H7 (cell line): Measurements from ENCODE around the gene ST6GALNAC4. TPM values are rescaled to one million over a fixed set of nuclear protein-coding genes. Genes with fewer than 3 reads are reported as not detected.
A peak's percentile ranks its signal among the peaks of the same experiment; 100 is the strongest.

Experiments
- DNase-seq: peaks from one replicate; pipeline ENCODE4 v3.0.0; 2012
- H3K27me3 ChIP-seq: 2 replicates; pipeline ENCODE4 v1.6.0; 2011; ENCODE audit warnings: mild to moderate bottlenecking, low read length; ENCODE audit not compliant: control insufficient read depth, insufficient read depth
- H3K36me3 ChIP-seq: replicated peaks from 2 replicates; pipeline ENCODE4 v1.5.1; 2011; ENCODE audit warnings: low read length; ENCODE audit not compliant: control insufficient read depth, insufficient read depth
- H3K4me3 ChIP-seq: 2 replicates; pipeline ENCODE4 v1.5.1; 2011; ENCODE audit warnings: low read depth, mild to moderate bottlenecking, control low read depth, low read length, moderate library complexity; ENCODE audit not compliant: insufficient read depth
- total RNA-seq: library from RNA; depleted of rRNA; stranded (reverse); fragments of >200 nt; shearing (Covaris generic); gene quantifications from 2 replicates; pipeline ENCODE4 v1.2.3, GENCODE V29; 2014

Gene ST6GALNAC4
- total RNA-seq, 1 experiment from 2014 or later = 24.6 TPM

DNA sequence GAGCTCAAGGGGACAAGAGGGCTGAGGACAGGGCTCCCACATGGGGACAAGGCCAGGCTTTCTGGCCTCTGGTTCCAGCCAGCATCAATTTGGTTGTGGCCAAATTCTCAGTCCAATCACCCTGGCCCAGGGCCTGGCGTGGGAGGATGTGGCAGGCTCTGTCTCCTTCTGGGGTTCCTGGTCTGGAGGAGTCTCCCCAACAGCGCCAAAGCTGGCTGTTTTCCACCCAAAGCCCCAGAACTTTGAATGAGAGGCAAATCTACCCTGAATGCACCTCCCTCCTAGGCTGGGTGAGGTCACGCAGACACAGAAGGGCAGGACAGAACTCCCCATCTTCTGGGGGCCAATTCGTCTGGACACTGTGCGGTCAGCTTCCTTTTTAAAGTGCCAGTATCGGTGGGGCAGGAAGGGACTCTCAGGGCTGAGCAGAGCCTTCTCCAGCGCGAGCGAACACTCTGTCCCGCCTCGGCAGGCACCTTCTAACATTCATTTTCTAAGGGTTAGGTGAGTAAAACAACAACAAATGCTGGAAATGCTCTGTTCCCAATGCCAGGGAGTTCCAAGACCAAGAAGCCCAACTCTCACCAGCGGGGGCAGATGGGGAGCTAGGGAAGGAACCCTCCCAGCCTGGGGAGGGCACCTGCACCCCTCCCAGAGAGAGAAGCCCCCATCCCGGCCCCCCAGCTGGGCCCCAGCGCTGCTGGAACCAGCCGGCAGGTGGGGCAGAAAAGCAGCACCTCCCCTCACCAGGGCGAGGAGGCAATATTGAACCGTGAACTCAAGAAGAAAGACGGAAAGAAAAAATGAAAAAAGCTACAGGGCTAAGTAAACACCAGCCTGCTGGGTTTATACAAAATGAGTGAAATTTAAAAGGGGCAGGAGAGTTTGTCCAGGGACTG lies 24.5 kb upstream of the ST6GALNAC4 start:
- Histone ChIP-seq H3K36me3 (peaks cover 26% of the 10 kb centered on the region), H3K27me3 (no peaks in the 10 kb centered on the region), H3K4me3 (no peak overlapping the region)
- no peak for DNase-seq

DNA sequence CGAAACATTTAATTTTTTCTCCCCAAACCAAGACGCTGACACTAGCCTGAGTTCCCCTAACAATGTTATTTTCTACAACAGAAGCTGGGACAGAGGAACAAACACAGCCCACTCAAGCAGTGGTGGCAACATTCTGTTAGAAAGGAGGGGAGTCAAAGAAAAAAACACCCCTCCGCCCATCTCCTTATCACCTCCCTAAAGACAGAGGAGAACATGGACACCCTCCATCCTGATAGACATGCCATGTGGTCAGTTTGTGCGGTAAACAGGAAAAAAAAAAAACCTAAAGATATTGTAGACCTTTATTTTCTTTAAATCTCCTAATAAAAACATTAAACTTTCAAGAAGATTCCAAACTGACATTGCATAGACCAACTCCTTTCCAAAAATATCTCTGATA lies 23.8 kb upstream of the ST6GALNAC4 start:
- Histone ChIP-seq H3K27me3 (no peaks in the 10 kb centered on the region), H3K4me3 (no peak overlapping the region), H3K36me3 (peaks cover 29% of the 10 kb centered on the region)
- no peak for DNase-seq

- H3K36me3 ChIP-seq = peaks cover 21% of the 10 kb centered on the region
- peak overlapping the region; percentile 92 for H3K4me3 ChIP-seq
- peak; percentile 87 for DNase-seq
- no peaks in the 10 kb centered on the region for H3K27me3 ChIP-seq
Measured at GRCh38 chr9:127938298-127938690, 21.5 kb upstream of the ST6GALNAC4 start.

DNA sequence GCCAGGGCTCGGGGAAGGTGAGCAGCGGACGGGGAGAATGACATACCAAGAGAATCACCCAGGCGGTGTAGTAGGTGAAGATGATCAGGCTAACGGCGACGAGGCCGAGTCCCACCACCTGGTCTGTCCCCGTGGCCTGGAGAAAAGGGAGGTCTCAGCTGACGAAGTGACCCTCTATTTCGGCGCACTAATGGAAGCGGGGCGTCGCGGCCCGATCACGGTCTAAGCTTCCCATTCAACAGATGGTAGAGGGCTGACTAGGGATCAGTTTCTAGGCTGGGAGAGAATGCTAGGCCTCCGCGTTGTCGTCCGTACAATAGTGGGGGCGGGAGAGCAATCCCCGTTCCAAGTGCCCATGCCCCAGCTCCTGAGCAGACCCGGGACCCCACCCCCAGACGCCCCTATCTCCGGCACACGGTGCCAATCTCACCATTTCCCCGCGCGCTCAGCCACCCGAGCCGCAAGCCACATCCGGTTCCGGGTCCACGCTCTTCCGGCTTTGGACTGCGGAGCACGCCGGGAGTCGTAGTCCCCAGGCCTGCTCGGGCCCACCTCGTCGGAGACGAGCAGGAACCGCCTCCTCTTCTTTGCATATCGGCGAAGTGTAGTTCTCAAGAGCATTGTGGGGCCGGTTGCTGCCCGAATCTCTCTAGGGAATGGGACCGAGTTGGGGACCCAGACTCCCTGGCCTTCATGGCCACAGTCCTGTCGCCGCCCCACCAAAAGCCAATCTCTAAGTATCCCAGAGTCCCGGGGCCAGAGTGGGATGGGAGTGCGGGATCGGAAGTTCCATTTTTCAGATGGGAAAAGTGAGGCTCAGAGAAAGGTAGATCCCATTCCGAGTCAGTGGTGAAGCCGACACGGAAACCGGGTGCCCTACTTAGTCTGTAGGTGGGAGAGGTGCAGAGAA lies 20.8 kb upstream of the ST6GALNAC4 start, which contains the start of gene DPM2:
Gene DPM2 (minus strand): TSS at position 467 of the 910 bp plus-strand sequence. CDS start 34 bp downstream, at position 433.
- Histone ChIP-seq H3K36me3 (peaks cover 16% of the 10 kb centered on the region), H3K27me3 (no peaks in the 10 kb centered on the region), H3K4me3 (peak within 1 kb of the TSS; percentile 92)
- peak; percentile 96 for DNase-seq

DNA sequence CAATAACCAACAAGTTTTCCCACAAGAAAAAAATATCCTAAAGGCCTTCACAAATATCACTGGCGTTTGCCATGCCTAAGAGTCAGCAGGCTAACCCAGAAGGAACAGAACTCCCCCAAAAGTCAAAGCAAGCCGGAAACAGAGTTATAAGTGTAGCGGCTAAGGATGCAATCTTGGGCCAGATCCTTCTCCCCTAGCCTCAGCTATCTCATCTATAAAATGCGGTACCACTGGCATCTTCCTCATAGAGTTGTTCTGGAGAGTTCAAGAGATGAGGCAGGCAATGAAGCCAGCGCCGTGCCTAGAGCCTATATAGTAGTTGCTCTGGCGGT lies 20.2 kb upstream of the ST6GALNAC4 start:
- DNase-seq = no peak
- peak overlapping the region; percentile 92 for H3K4me3 ChIP-seq
- H3K27me3 ChIP-seq = no peaks in the 10 kb centered on the region
- H3K36me3 ChIP-seq = peaks cover 10% of the 10 kb centered on the region

DNA sequence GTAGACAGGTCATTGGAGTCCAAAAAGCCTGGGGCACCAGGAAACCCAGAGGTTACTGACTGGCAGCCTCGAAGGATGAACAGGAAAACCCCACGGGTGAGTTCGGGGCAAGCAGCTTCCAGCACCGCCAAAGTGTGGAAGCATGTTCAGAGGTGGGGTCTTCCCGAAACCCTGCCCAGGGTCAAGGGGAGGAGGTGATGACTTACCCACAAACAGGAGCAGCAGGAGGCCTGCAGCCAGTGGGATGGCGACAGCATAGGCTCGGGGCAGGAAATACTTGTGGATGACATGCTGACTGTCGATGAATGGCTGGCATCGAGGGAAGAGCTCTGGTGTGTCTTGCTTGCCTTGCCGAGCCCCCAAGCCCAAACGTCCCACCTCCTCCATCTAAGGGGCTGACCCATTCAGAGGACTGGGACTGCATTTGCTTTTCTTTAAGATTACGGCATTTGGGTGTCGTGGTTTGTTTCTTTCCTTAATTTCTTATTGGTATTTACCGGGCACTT lies 19.6 kb upstream of the ST6GALNAC4 start:
- H3K36me3 ChIP-seq = peaks cover 9% of the 10 kb centered on the region
- DNase-seq = no peak
- no peaks in the 10 kb centered on the region for H3K27me3 ChIP-seq
- H3K4me3 ChIP-seq = no peak overlapping the region

DNA sequence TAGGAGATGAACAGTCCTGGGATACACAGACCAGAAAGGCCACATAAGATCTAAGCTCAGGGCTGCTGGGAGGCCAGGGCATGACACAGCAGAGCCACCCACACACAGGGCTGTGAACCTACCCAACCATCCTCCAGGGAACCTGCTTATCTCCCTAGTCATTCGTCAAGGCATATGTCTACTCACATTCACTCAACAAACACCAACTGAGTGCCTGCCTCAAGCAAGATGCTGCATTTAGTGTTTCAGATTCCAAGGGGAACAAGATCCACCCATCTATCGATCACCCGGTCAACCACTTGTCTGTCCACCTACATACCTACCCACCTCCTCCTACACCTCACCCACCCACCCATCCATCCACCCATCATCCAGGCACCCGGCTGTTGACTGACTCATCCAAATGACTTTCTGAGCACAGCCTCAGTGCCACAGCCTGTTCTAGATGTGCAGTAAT lies 19.0 kb upstream of the ST6GALNAC4 start:
- DNase-seq = no peak
- peaks cover 9% of the 10 kb centered on the region for H3K36me3 ChIP-seq
- no peaks in the 10 kb centered on the region; the same call in 1 of the 2 replicates for H3K27me3 ChIP-seq
- no peak overlapping the region for H3K4me3 ChIP-seq

DNA sequence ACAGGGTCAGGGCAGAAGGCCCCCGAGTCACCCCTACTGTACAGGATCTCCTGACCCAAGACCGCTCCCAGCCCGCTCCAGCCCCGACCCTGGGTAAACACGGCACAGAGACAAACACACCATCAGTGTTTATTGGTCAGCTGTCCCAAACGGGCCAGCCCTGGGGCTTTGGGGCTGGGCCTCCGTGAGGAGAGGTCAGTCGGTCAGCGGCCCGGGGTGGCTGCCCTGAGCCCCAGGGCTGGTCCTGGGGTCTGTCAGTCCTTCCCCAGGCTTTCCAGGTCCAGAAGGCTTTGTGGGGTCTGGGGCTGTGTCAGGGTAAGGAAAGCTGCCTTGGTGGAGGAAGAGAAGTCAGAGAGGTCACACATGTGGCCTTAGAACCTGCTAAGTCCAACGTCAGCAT lies 18.1 kb upstream of the ST6GALNAC4 start:
- peaks cover 1% of the 10 kb centered on the region; the same call in 1 of the 2 replicates for H3K27me3 ChIP-seq
- no peak for DNase-seq
- H3K36me3 ChIP-seq = peaks cover 9% of the 10 kb centered on the region
- no peak overlapping the region for H3K4me3 ChIP-seq

DNA sequence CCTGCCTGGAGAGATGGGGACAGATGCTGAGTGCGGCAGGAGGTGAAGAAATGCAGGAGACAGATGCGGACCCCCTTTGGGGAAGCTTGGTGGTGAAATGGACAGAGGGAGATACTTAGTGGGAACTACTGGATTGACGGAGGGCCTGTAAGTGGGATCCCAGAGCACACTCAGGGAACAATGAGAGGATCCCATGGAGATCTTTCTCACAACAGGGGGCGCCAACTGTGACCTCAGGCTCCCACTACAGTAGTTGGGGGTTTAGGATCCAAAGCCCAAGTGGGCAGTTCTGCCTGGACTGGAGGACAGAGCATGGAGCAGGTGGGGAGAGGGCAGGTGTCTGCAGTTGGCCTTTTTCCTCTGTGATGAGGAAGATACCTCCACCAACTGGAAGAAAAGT lies 17.4 kb upstream of the ST6GALNAC4 start:
- no peak for DNase-seq
- Histone ChIP-seq H3K27me3 (peaks cover 9% of the 10 kb centered on the region), H3K4me3 (no peak overlapping the region)

DNA sequence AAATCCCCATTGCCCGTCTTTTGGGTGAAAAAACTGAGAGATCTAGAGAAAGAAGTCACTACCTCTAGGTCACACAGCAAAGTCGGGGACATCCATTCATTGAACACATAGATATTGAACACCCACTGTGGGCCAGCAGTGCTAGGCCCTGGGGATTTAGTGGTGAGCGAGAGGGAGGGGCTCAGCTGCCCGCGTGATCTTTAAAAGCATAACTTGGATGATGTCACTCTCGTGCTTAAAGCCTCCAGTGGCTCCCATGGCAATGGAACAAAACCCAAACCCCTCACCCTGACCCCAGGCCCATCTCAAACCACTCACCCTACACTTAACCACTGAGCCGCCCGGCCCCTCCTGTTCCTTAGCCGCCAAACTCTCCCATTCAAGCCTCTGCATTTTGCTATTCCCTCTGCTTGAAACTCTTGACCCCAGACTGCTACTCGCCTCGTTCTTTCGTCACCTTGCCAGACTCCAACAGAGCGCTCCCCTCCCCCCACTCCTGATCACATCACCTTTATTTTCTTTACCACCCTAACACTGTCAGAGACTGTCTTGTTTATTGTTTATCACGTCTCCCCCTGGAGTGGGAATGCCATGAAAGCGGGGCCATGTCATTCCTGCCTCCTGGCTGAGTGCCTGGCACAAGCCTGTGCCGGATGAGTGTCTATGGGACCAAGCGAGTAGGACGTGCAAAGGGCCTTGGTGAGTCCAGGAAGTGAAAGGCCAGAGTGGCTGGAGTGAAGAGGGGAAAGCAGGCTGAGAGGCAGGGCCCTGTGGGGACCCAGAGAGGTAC lies 14.4 kb upstream of the ST6GALNAC4 start:
- peak overlapping the region; percentile 55 for H3K4me3 ChIP-seq
- peaks cover 36% of the 10 kb centered on the region for H3K27me3 ChIP-seq
- peaks cover 8% of the 10 kb centered on the region for H3K36me3 ChIP-seq
- DNase-seq = no peak

More for the DNA sequence above, 17.4 kb upstream of the ST6GALNAC4 start:
- H3K36me3 ChIP-seq = peaks cover 9% of the 10 kb centered on the region

DNA sequence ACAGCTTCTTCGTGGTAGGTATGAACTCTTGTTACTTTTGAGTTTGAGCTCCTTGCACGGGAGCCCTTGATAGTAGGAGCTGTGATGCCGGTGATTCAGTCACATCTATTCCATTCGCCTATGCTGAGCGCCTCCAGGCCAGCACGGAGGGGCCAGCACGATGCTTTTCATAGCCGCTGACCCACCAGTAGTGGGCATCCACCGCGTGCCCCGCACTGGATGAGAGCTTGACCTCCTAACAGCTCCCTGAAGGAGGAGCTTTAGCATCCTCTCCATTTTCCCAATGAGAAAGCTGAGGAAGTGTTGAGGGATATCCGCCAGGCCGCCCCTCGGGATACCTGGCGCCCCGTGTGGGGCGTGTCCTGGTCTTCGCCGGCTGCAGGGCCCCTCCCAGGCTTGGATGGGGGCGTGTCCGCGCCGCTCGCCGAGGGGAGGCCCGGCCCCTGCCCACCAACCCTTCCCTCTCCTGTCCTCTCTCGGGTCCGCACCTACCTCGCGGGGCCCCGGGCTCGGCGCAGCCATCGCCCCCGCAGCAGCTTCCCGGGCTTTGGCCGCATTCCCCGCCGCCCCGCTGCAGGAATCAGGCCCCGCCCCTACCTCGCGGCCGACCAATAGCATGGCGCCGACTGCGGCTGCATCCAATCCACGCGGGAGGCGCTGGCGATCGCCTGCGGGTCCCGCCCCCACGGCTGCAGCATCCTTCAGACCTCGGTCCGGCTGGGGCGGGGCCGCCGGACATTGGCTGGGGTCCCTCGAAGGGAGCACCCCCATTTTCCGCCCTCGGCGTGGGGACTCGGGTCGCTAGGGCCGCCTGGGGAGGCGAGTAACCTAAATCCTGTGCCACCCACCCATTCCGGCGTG lies 13.6 kb upstream of the ST6GALNAC4 start, which contains the start of gene PIP5KL1:
Gene PIP5KL1 (minus strand): TSS at position 547 of the 861 bp plus-strand sequence. CDS start 25 bp downstream, at position 522.
- DNase-seq = peak; percentile 99
- Histone ChIP-seq H3K4me3 (peak within 1 kb of the TSS; percentile 55), H3K36me3 (peaks cover 5% of the 10 kb centered on the region), H3K27me3 (peaks cover 41% of the 10 kb centered on the region)

DNA sequence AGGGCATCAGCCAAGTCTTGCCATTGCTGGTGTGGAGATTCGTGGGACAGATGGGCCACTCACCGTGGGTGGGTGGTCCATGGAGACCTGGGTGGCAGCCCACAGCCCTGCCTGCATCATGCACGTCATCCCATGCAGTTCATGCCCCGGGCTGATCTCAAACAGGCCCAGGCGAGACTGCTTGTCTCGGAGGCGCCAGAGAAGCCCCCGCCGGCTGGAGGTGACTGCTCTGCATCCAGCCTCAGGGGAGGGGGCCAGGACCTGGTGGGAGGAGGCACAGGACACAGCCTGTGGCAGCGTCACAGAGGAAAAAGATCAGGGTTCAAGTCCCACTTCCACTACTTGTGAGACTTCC lies 12.8 kb upstream of the ST6GALNAC4 start:
- Histone ChIP-seq H3K36me3 (no peaks in the 10 kb centered on the region), H3K4me3 (no peak overlapping the region)
- DNase-seq = no peak

More for the DNA sequence above, 12.8 kb upstream of the ST6GALNAC4 start:
- peaks cover 41% of the 10 kb centered on the region for H3K27me3 ChIP-seq
